ENCODE measurements around the gene NRL. TPM values are rescaled to one million over a fixed set of nuclear protein-coding genes. Genes with fewer than 3 reads are reported as not detected.

The NRL gene
- total RNA-seq, 2 experiments from 2014 or later = 1.1 to 1.7 TPM

DNA sequence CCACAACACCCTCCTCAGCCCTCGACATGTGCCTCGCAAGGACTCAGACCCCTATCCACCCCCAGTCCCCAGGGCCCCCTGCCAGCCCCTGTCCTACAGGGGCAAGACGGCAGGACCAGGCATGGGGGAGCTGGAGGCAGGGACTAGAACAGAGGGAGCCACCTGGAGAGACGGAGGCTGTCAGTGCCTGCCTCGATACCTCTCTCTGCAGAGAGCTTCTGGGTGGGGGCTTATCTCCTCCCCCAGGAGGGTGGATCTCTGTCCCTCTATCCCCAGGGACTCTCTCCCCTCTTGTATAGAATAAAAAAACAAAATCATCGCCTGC, 45.4 kb downstream of the NRL start:
- ChIA-PET POLR2A (no interaction called here), CTCF (interaction anchor here (0.8 to 2.6 kb wide), 3 partner anchors 11 to 28 kb away, joined by 3 to 13 read pairs (median 6); no protein-coding TSS in a partner anchor)

GRCh38 chr14:24068711-24069410, 45.9 kb downstream of the NRL start:
- POLR2A ChIA-PET = no interaction called here
- CTCF ChIA-PET = interaction anchor here (1.2 to 2.6 kb wide), 3 partner anchors 10 to 22 kb away, joined by 3 to 13 read pairs (median 6); no protein-coding TSS in a partner anchor

GRCh38 chr14:24067133-24068082, 47.3 kb downstream of the NRL start:
- CTCF ChIA-PET = interaction anchor here (1.0 to 1.2 kb wide), 2 partner anchors 9 to 22 kb away, joined by 3 read pairs; no protein-coding TSS in a partner anchor
- POLR2A ChIA-PET = no interaction called here

GRCh38 chr14:24066496-24067132, 48.1 kb downstream of the NRL start:
- POLR2A ChIA-PET = no interaction called here
- CTCF ChIA-PET = interaction anchor here (1.0 kb wide), 1 partner anchor 8 kb away, joined by 3 read pairs; no protein-coding TSS in a partner anchor

GRCh38 chr14:24065408-24065807, 49.3 kb downstream of the NRL start:
- CTCF ChIA-PET = no interaction called here
- POLR2A ChIA-PET = interaction anchor here (0.6 kb wide), 1 partner anchor 122 kb away, joined by 3 read pairs; no protein-coding TSS in a partner anchor

- ChIA-PET POLR2A (no interaction called here), CTCF (no interaction called here)
Observed at GRCh38 chr14:24064856-24065255, 49.9 kb downstream of the NRL start.

DNA sequence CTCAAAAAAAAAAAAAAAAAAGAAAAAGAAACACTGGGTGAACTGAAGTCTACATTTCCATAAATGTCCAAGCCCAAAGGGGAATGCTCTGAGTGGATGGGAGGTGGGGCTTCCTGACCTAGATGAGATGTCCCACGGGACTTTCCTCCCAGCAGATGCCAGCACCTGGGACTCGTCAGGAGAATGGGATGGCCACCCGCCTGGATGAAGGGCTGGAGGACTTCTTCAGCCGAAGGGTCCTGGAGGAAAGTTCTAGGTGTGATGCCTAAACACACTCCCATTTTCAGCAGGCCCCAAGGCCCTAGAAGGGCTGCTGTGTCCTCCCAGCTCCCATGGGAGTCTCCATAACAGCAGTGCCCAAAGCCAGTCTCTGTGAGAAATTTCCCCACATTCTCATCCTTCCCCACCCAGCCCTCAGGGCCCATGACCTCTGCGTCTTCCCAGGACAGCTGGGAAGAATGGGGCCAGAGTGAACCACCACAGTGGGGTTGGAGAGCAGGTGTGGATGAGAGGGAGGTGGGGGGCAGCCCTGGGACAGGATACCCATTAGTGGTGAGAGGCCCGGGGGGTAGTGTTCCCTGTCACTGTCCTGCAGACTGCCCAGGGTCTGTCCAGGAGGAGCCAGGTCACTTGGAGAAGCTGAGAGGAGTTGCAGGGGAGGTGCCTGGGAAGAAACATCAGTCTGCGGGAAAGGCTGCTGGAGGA, 50.5 kb downstream of the NRL start:
- ChIA-PET POLR2A (no interaction called here), CTCF (interaction anchor here (0.8 kb wide), 1 partner anchor 38 kb away, joined by 4 read pairs; no protein-coding TSS in a partner anchor)

GRCh38 chr14:24063263-24063836, 51.4 kb downstream of the NRL start:
- CTCF ChIA-PET = interaction anchor here (0.8 kb wide), 1 partner anchor 39 kb away, joined by 4 read pairs; no protein-coding TSS in a partner anchor
- POLR2A ChIA-PET = no interaction called here

DNA sequence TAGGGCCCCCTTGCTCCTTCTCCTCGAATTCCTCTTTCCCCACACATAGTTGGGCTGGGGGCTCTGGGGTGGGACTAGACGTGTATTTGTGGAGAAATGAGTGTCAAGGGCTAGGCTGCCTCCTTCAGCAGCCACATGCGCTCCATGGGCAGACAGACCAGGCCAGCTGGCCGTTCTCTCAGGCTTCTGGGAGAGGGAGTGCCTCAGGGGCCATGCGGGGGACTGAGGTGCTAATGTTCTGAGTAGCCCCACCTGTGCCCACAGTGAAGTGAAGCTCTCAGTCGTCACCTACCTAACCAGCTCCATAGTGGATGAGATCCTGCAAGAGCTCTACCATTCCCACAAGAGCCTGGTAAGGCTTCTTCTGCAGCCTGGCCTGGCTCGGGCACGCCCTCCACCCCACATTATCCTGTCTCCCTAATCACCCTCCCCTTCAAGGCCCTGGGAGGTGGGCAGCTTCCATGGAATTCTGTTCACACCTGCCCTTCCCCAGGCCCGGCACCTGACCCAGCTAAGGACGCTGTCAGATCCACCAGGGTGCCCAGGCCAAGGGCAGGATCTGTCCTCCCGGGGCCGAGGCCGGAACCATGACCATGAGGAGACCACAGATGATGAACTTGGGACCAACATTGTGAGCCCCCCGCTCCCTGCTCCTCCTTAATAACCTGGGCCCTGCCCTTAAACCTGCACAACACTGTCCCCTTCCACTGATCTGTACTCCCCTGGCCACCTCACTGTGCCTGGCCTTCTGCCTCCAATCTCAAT, 52.4 kb downstream of the NRL start:
- ChIA-PET POLR2A (no interaction called here), CTCF (interaction anchor here (0.6 to 1.8 kb wide), 3 partner anchors 9 to 232 kb away, joined by 3 to 5 read pairs (median 3); no protein-coding TSS in a partner anchor)

DNA sequence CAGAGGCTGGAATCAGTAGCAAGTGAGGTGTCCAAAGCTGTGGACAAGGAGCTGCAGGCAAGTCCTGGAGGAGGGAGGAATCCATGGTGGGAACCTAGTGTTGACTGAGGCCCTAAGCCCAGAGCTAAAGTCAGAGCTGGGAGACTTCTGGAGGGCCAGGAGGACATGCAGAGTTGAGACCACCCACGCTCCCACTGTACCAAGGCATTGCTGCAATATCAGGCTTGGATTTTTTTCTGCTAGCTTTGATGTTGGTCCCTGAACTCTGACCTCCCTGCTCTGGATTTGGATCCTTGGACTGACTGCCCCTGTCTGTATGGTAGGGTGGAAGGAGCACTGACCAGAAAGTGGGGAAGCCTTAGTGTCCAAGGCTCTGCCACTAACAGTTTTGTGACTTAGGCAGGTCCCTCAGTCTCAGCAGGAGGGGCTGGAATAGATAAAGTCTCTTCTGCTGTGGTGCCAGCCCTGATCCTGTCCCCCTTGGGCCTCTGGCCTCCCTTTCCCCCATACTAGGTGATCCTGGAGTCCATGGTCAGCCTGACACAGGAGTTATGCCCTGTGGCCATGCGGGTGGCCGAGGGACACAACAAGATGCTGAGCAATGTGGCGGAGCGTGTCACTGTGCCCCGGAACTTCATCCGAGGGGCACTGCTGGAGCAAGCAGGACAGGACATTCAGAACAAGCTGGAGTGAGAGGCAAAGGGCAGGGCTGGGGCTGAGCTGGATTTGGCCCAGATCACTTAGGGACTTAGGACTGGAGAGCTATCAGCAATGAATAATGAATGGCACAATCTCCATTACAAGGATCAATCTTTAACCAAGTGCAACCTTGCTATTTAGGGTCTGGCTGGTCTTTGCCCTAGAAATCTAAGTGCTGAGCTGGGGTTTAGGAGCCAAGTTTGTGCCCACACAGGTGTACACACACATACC, 53.5 kb downstream of the NRL start:
- ChIA-PET POLR2A (no interaction called here), CTCF (interaction anchor here (1.0 to 1.8 kb wide), 4 partner anchors 7 to 48 kb away, joined by 3 to 5 read pairs (median 4); no protein-coding TSS in a partner anchor)

GRCh38 chr14:24060443-24060842, 54.3 kb downstream of the NRL start:
- CTCF ChIA-PET = interaction anchor here (1.0 to 1.8 kb wide), 4 partner anchors 21 to 48 kb away, joined by 3 to 5 read pairs (median 4); no protein-coding TSS in a partner anchor

DNA sequence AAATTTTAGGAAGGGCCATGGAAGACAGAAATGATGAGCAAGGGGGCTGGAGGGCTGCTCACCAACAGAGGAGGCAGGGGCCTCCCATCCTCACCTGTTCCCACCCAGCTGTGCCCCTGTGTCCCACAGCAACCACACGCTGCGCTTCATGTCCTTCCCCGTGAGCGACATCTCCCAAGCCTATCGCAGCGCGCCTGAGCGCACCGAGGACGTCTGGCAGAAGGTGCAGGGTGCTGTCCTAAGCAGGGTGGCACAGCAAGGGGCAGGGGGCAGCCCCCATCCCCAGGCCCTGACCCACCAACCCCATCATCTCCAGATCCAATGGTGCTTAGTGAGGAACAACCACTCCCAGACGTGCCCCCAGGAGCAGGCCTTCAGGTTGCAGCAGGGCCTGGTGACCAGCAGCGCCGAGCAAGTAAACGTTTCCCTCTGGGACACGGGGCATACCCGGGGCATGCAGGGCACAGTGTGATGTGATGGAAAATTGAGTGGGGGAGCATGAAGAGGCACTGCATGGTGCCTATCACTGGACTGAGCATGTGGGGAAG, 54.8 kb downstream of the NRL start:
- CTCF ChIA-PET = interaction anchor here (1.1 kb wide), 1 partner anchor 42 kb away, joined by 3 read pairs; no protein-coding TSS in a partner anchor

More at GRCh38 chr14:24060443-24060842, 54.3 kb downstream of the NRL start:
- POLR2A ChIA-PET = no interaction called here

GRCh38 chr14:24058951-24059475, 55.7 kb downstream of the NRL start:
- CTCF ChIA-PET = interaction anchor here (1.0 to 6.3 kb wide), 10 partner anchors 10 to 102 kb away, joined by 3 to 102 read pairs (median 7); partner anchors contain the start of genes CPNE6, DCAF11, IRF9 and PCK2
- POLR2A ChIA-PET = no interaction called here

More for the DNA sequence above, 54.8 kb downstream of the NRL start:
- POLR2A ChIA-PET = no interaction called here

DNA sequence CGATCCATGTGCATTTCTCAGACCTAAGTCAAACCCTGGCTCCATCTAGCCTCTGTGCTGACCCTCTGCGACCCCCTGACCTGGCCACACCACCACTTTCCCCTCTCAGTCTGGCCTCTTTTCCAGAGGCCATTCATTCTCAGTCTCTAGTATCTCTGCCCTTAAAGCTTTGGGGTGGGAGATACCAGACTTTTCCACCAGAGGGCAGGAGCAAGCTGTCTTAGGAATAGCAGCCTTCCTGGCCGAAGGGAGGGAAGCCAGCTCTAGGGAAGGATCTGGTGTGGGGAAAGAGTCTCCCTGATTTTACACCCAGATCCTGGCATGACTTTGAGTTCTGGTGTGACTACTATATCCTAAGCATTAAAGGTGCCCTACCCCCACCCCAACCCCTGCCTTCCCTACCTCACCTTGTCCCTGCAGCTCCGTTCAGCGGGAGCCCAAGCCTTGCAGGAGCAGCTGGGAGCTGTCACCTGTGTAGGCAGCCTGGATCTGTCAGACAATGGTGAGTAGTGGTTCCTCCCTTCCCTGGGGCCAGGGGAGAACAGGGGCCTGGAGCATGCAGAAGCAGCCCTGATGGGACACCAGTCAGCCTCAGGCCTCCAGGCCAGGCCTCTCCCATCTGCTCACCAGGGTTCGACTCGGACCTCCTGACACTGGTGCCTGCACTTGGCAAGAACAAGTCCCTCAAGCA, 56.3 kb downstream of the NRL start:
- CTCF ChIA-PET = interaction anchor here (0.8 to 6.3 kb wide), 12 partner anchors 9 to 103 kb away, joined by 3 to 102 read pairs (median 6); partner anchors contain the start of genes CPNE6, DCAF11, IRF9 and PCK2
- POLR2A ChIA-PET = interaction anchor here (1.5 kb wide), 1 partner anchor 50 kb away, joined by 6 read pairs; no protein-coding TSS in a partner anchor

GRCh38 chr14:24057867-24058259, 56.9 kb downstream of the NRL start:
- ChIA-PET POLR2A (interaction anchor here (1.5 kb wide), 1 partner anchor 51 kb away, joined by 6 read pairs; no protein-coding TSS in a partner anchor), CTCF (interaction anchor here (0.8 to 6.3 kb wide), 11 partner anchors 10 to 103 kb away, joined by 3 to 102 read pairs (median 6); partner anchors contain the start of genes CPNE6, IRF9 and PCK2)
